Loucy (cell line): ENCODE results near the gene VTCN1.

Source experiments
- H2AFZ ChIP-seq: fragments of 200-600 bp; sonication (generic); 2 replicates; pipeline ENCODE4 v1.6.0; 2016; ENCODE audit warnings: antibody characterized with exemption, mild to moderate bottlenecking, low read length, moderate library complexity
- H3F3A ChIP-seq: fragments of 200-600 bp; 2 replicates; pipeline ENCODE4 v1.6.0; 2016; ENCODE audit warnings: antibody characterized with exemption, low read depth, mild to moderate bottlenecking
- H3K27me3 ChIP-seq: fragments of 200-600 bp; sonication (generic); 2 replicates; pipeline ENCODE4 v1.6.1; 2014; ENCODE audit warnings: low read length, mild to moderate bottlenecking; ENCODE audit not compliant: insufficient read depth, poor library complexity, severe bottlenecking
- H3K36me3 ChIP-seq: fragments of 200-600 bp; sonication (generic); 2 replicates; pipeline ENCODE4 v1.6.1; 2016; ENCODE audit warnings: low read length; ENCODE audit not compliant: insufficient read depth
- H3K4me1 ChIP-seq: fragments of 200-600 bp; sonication (generic); 2 replicates; pipeline ENCODE4 v1.5.1; 2014; ENCODE audit warnings: low read length, mild to moderate bottlenecking; ENCODE audit not compliant: insufficient read depth, poor library complexity, severe bottlenecking
- H3K4me2 ChIP-seq: fragments of 200-600 bp; sonication (generic); 2 replicates; pipeline ENCODE4 v1.6.0; 2014; ENCODE audit warnings: antibody characterized with exemption, low read length, low read depth, mild to moderate bottlenecking; ENCODE audit not compliant: poor library complexity, severe bottlenecking
- H3K4me3 ChIP-seq: fragments of 200-600 bp; sonication (generic); 2 replicates; pipeline ENCODE4 v1.5.1; 2014; ENCODE audit warnings: low read length, mild to moderate bottlenecking, mixed read lengths; ENCODE audit not compliant: poor library complexity, severe bottlenecking
- H3K79me2 ChIP-seq: fragments of 200-600 bp; sonication (generic); 2 replicates; pipeline ENCODE4 v1.6.1; 2014; ENCODE audit warnings: low read length; ENCODE audit not compliant: insufficient read depth
- H3K9ac ChIP-seq: fragments of 200-600 bp; sonication (generic); 2 replicates; pipeline ENCODE4 v1.6.0; 2014; ENCODE audit warnings: mild to moderate bottlenecking, low read depth, low read length, moderate library complexity; ENCODE audit not compliant: poor library complexity, severe bottlenecking
- H3K9me2 ChIP-seq: fragments of 200-600 bp; sonication (generic); replicated peaks from 2 replicates; pipeline ENCODE4 v1.6.1; 2016; ENCODE audit warnings: low read depth, low read length, mixed read lengths
- H3K9me3 ChIP-seq: fragments of 200-600 bp; sonication (generic); 2 replicates; pipeline ENCODE4 v1.6.1; 2014; ENCODE audit warnings: mild to moderate bottlenecking, antibody characterized with exemption, low read length, low read depth; ENCODE audit not compliant: insufficient read depth
- H4K20me1 ChIP-seq: fragments of 200-600 bp; sonication (generic); 2 replicates; pipeline ENCODE4 v1.6.0; 2014; ENCODE audit warnings: antibody characterized with exemption, low read length, mild to moderate bottlenecking; ENCODE audit not compliant: insufficient read depth, poor library complexity, severe bottlenecking
- EZH2phosphoT487 ChIP-seq: fragments of 200-600 bp; IDR thresholded peaks from 2 replicates; pipeline ENCODE4 v1.6.1; 2018; ENCODE audit warnings: antibody characterized with exemption, mild to moderate bottlenecking, moderate library complexity, borderline replicate concordance
- TF ChIP-seq, protein P1 (sequence below): fragments of 200-600 bp; sonication (generic); conservative IDR thresholded peaks from 2 replicates; pipeline ENCODE4 v1.5.1; 2014; ENCODE audit warnings: mild to moderate bottlenecking, antibody characterized with exemption, low read length

Gene VTCN1

DNA sequence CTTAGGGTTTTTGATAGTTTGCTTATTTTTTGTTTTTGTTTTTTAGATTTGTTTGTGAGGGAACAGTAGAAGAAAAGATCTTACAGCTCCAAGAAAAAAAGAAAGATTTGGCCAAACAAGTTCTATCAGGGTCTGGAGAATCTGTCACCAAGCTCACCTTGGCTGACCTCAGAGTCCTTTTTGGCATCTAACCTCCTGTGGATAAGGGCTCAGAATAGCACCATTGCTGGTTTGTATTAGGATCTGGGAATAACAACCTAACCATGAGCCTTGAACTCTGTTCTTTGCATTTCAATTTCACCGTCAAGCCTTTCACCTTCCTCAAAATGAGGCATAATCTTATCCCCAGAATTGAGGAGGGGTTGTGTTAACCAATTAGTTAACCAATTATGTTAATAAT, 109.4 kb downstream of the VTCN1 start:
- H3F3A ChIP-seq: no peaks in the 10 kb centered on the region
- no peak overlapping the region for H2AFZ ChIP-seq
- H3K4me2 ChIP-seq: no peak overlapping the region
- no peaks in the 10 kb centered on the region for H3K79me2 ChIP-seq
- no peaks in the 10 kb centered on the region for H3K9me3 ChIP-seq
- no peaks in the 10 kb centered on the region for H4K20me1 ChIP-seq
- H3K9ac ChIP-seq: no peak overlapping the region
- TF ChIP-seq, protein P1, sequence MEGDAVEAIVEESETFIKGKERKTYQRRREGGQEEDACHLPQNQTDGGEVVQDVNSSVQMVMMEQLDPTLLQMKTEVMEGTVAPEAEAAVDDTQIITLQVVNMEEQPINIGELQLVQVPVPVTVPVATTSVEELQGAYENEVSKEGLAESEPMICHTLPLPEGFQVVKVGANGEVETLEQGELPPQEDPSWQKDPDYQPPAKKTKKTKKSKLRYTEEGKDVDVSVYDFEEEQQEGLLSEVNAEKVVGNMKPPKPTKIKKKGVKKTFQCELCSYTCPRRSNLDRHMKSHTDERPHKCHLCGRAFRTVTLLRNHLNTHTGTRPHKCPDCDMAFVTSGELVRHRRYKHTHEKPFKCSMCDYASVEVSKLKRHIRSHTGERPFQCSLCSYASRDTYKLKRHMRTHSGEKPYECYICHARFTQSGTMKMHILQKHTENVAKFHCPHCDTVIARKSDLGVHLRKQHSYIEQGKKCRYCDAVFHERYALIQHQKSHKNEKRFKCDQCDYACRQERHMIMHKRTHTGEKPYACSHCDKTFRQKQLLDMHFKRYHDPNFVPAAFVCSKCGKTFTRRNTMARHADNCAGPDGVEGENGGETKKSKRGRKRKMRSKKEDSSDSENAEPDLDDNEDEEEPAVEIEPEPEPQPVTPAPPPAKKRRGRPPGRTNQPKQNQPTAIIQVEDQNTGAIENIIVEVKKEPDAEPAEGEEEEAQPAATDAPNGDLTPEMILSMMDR: no peak
- TF ChIP-seq EZH2phosphoT487: no peak
- no peaks in the 10 kb centered on the region for H3K4me1 ChIP-seq
- peaks cover 65% of the 10 kb centered on the region; the same call in 1 of the 2 replicates for H3K36me3 ChIP-seq
- H3K4me3 ChIP-seq: no peak overlapping the region
- H3K27me3 ChIP-seq: no peaks in the 10 kb centered on the region
- no peaks in the 10 kb centered on the region for H3K9me2 ChIP-seq

DNA sequence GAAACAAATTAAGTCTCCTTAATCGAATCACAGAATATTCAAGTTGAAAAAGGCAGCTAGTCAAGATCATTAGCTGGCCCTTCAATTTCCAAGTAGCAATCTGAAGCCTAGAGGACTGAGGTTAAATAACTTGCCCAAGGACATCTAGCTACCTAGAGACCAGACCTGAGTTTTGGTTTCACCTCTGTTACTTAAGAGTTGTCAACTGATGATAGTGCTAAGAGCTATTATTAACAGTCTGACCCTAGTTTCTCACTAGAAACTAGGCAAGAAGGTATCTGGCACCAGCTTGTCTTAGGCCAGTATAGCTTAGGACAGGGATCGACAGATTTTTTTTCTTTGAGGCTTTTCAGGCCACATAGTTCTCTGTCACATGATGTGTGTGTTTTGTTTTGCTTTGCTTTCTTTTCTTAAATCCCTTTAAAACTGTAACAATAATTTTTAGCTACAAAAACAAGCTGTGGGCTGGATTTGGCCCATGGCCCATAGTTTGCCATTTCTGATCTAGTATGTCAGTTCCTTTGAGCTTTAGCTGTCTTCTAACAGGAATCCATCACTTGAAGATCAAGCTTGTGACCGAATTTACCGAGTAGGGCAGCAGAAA, 112.3 kb downstream of the VTCN1 start:
- TF ChIP-seq, protein P1: no peak
- Histone ChIP-seq H3F3A (no peaks in the 10 kb centered on the region), H3K36me3 (peaks cover 84% of the 10 kb centered on the region; the same call in 1 of the 2 replicates), H4K20me1 (no peaks in the 10 kb centered on the region), H3K79me2 (no peaks in the 10 kb centered on the region), H3K4me1 (peaks cover 5% of the 10 kb centered on the region), H3K4me2 (no peak overlapping the region), H3K9me3 (no peaks in the 10 kb centered on the region), H3K4me3 (no peak overlapping the region), H3K9ac (no peak overlapping the region), H2AFZ (no peak overlapping the region), H3K27me3 (no peaks in the 10 kb centered on the region), H3K9me2 (no peaks in the 10 kb centered on the region)

DNA sequence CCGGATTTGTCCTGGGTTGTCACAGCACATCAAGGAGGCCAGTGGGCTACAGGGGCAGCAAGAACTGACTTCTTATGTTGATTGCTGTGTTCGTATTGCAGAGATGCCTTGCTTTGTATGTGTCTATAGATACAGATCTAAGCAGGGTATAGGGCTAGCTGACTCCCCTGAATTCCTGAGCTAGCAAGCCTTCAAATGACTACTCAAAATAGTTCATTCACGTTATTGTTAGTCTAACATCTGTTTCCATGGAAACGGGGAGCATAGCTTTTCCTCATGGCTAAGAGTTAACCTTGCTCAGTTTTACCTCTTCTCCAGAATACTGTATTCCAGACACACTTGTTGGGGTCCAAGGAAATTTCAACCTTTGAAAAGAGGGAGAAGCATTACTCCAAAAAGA, 113.3 kb downstream of the VTCN1 start:
- Histone ChIP-seq H3K4me1 (peaks cover 6% of the 10 kb centered on the region), H3K79me2 (no peaks in the 10 kb centered on the region), H3K36me3 (peaks cover 88% of the 10 kb centered on the region; the same call in 1 of the 2 replicates), H3K4me2 (no peak overlapping the region), H3K9me3 (no peaks in the 10 kb centered on the region), H2AFZ (no peak overlapping the region), H3K9me2 (no peaks in the 10 kb centered on the region), H3K4me3 (no peak overlapping the region), H4K20me1 (no peaks in the 10 kb centered on the region), H3K9ac (no peak overlapping the region), H3K27me3 (no peaks in the 10 kb centered on the region), H3F3A (no peaks in the 10 kb centered on the region)
- TF ChIP-seq, protein P1: no peak
- no peak for TF ChIP-seq EZH2phosphoT487
